Measurements from ENCODE around the gene MRPS34. TPM values are rescaled to one million over a fixed set of nuclear protein-coding genes. Genes with fewer than 3 reads are reported as not detected.

The MRPS34 gene
- total RNA-seq, result 77.2 and 84.6 TPM in 2 replicates
- long read RNA-seq, transcript MRPS34-202 (3 exons, 1,024 nt), result major isoform, 8 of 11 reads
- long read RNA-seq, partial matches to known transcripts, result 2 of 11 reads
- long read RNA-seq, other reads (novel, unspliced or antisense), result 0 of 11 reads

DNA sequence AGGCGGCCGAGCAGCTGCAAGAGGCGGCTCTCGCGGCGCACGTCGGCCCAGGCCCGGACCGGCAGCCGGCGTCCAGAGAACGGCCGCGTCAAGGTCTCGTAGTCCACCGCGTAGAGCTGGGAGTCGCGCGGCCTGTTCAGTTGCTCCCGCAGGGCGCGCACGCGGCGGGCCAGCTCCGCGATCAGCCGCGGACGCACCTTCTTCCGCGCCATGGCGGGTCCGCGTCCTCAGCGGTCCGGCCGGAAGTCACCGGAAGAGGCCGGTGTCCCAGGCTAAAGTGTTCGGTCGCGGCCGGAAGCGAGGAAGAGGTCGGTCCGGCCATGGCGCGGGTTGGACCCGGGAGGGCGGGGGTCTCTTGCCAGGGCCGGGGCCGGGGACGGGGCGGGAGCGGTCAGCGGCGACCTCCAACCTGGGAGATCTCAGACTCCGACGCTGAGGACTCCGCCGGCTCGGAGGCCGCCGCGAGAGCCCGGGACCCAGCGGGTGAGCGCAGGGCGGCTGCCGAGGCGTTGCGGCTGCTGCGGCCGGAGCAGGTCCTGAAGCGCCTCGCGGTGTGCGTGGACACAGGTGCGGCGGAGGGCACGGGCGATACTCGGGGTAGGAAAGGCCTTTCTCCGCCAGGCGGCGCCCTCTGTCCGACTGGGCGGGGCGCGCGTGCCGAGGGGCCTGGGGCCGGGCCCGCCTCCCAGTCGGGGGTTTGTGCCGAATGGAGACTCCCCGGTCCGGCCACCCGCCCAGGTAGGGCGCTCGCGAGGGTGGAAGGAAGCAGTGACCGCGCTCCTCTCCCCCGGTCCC, at the start of gene MRPS34:
Gene MRPS34, minus strand, starts transcription at position 227 of the 795 bp plus-strand sequence. Its CDS starts 15 bp downstream, at position 212.
- peak; percentile 90 for DNase-seq (ENCODE audit: low spot score, unreplicated experiment)
- H3K4me3 Mint-ChIP-seq (ENCODE audit: low read depth), result peak within 1 kb of the TSS; percentile 94
- peaks cover 9% of the 10 kb centered on the region for H3K4me1 Mint-ChIP-seq (ENCODE audit: low read depth)
- H3K9me3 Mint-ChIP-seq (ENCODE audit: low read depth), result no peaks in the 10 kb centered on the region
- no peaks in the 10 kb centered on the region for H3K27me3 Mint-ChIP-seq
- TF ChIP-seq, protein P1, sequence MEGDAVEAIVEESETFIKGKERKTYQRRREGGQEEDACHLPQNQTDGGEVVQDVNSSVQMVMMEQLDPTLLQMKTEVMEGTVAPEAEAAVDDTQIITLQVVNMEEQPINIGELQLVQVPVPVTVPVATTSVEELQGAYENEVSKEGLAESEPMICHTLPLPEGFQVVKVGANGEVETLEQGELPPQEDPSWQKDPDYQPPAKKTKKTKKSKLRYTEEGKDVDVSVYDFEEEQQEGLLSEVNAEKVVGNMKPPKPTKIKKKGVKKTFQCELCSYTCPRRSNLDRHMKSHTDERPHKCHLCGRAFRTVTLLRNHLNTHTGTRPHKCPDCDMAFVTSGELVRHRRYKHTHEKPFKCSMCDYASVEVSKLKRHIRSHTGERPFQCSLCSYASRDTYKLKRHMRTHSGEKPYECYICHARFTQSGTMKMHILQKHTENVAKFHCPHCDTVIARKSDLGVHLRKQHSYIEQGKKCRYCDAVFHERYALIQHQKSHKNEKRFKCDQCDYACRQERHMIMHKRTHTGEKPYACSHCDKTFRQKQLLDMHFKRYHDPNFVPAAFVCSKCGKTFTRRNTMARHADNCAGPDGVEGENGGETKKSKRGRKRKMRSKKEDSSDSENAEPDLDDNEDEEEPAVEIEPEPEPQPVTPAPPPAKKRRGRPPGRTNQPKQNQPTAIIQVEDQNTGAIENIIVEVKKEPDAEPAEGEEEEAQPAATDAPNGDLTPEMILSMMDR (IDR thresholded peaks at IDR 0.05; ENCODE audit: unreplicated experiment), result peak; percentile 95
- peak within 1 kb of the TSS; percentile 98 for H3K27ac Mint-ChIP-seq
- H3K36me3 Mint-ChIP-seq (ENCODE audit: insufficient read depth), result peaks cover 4% of the 10 kb centered on the region

DNA sequence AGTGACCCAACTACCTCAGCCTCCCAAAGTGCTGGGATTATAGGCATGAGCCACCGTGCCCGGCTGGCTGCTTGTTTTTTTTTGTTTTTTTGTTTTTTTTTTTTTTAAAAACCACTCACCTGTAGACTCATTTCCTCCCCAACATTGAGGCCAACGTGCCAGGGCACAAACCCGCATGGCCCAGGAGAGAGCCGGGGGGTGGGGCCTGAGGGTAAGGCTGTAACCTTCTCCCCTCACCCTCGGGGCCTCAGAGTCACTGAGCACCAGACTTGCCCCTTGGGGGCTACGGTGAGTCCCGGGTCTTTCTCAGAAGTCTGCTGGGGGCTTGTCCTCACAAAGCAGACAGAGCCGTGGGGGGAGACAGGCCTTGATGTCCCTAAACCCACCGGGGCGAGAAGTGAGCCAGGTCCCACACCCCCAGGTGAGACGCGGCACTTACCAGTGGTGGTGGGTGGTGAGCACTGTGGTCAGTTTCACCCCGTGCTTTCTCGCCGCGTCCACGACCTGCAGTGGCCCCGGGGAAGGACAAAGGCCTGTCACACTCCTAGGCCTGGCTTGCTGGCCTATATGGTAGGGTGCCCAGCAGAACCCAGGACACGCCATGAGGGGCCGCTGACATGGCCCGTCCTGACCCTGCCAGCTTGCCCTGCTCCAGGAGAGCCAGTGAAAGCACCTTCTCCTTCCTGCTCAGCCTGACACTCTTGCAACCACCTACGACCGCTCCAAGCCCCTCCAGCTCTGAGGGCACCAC, 49.1 kb upstream of the MRPS34 start:
- TF ChIP-seq, protein P1 (IDR thresholded peaks at IDR 0.05; ENCODE audit: unreplicated experiment), result no peak
- no peak overlapping the region for H3K27ac Mint-ChIP-seq

DNA sequence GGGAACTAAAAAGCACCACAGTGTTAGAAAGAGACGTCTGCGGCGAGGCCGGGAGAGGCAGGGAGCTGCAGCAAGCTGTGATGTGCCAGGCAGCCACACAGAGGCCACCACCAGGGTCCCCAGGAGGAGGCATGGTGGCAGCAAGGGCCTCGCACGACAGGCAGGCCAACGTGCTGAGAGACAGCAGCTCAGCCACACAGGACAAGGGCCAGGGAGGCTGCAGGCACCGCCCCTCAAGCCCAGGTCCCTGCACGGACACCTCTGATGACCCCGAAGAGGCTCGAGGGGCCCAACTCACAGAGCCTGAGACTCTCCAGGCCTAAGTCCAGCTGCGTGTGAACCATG, 48.0 kb upstream of the MRPS34 start:
- Mint-ChIP-seq H3K9me3 (ENCODE audit: low read depth) (no peaks in the 10 kb centered on the region), H3K4me1 (ENCODE audit: low read depth) (peaks cover 9% of the 10 kb centered on the region), H3K4me3 (ENCODE audit: low read depth) (no peak overlapping the region), H3K27ac (no peak overlapping the region), H3K27me3 (no peaks in the 10 kb centered on the region), H3K36me3 (ENCODE audit: insufficient read depth) (peaks cover 2% of the 10 kb centered on the region)
- TF ChIP-seq, protein P1 (IDR thresholded peaks at IDR 0.05; ENCODE audit: unreplicated experiment), result no peak
- DNase-seq (ENCODE audit: low spot score, unreplicated experiment), result no peak

More for the DNA sequence above, 49.1 kb upstream of the MRPS34 start:
- H3K9me3 Mint-ChIP-seq (ENCODE audit: low read depth), result no peaks in the 10 kb centered on the region
- no peak overlapping the region for H3K4me3 Mint-ChIP-seq (ENCODE audit: low read depth)
- peaks cover 2% of the 10 kb centered on the region for H3K36me3 Mint-ChIP-seq (ENCODE audit: insufficient read depth)
- peaks cover 9% of the 10 kb centered on the region for H3K4me1 Mint-ChIP-seq (ENCODE audit: low read depth)
- no peaks in the 10 kb centered on the region for H3K27me3 Mint-ChIP-seq
- no peak for DNase-seq (ENCODE audit: low spot score, unreplicated experiment)

DNA sequence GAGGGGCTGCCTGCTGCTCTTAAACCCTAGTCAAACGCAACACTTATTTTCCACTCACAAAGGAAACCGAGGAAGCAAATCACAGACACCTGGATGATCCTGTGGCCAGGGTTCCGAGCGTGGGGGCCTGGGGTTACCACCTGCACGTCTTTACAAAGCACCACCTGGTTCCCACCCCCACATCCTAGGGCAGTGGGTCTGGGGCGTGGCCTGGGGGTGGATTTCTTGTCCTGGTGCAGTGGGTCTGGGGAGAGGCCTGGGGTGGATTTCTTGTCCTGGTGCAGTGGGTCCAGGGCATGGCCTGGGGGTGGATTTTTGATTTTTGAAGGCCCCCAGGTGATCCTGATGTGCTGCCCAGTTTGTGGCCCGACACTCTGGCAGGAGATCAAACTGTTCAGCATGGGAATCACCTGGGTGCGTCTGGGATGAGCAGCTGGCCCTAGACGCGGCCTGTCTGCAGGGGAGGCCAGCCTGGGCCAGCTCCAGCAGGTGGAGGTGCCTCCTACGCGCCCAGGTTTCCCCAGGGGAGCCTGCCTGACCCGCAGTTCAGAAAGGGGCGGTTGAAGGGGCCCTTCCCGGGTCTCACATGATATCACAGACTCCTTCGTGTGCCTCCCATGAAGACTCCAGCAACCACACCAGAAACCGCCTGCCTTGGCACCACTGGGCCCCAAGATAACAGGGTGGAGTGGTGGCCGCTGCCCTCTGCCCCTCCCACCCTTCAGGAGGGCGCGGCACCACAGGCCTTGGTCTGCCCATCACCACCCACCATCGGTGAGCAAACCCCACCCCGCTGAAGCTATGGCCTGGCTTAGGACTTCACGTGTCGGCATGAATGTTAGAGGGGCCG, 47.4 kb upstream of the MRPS34 start:
- H3K4me1 Mint-ChIP-seq (ENCODE audit: low read depth), result peaks cover 5% of the 10 kb centered on the region
- H3K27me3 Mint-ChIP-seq, result no peaks in the 10 kb centered on the region
- TF ChIP-seq, protein P1 (IDR thresholded peaks at IDR 0.05; ENCODE audit: unreplicated experiment), result no peak
- no peak for DNase-seq (ENCODE audit: low spot score, unreplicated experiment)
- no peak overlapping the region for H3K27ac Mint-ChIP-seq
- H3K4me3 Mint-ChIP-seq (ENCODE audit: low read depth), result no peak overlapping the region
- peaks cover 3% of the 10 kb centered on the region for H3K36me3 Mint-ChIP-seq (ENCODE audit: insufficient read depth)
- H3K9me3 Mint-ChIP-seq (ENCODE audit: low read depth), result no peaks in the 10 kb centered on the region

All from progenitor cell of endocrine pancreas (in vitro differentiated cells).